ENCODE measurements around the gene PPM1M.
"Not testable (repeated sequence)": the region's sequence is repeated elsewhere in the genome, so short reads cannot be mapped to it uniquely, and the experiment has no call there.

Gene PPM1M

GRCh38 chr3:52279596-52279995 is 34.0 kb downstream of the PPM1M start:
- DNase-seq = no peak

- DNase-seq = peak; percentile 49
These were observed 34.5 kb downstream of the PPM1M start for GRCh38 chr3:52280050-52280461.

- DNase-seq = no peak
These were observed 36.6 kb downstream of the PPM1M start for GRCh38 chr3:52281981-52282801.

GRCh38 chr3:52283306-52283705 is 37.7 kb downstream of the PPM1M start:
- DNase-seq = no peak

GRCh38 chr3:52284051-52284450 is 38.5 kb downstream of the PPM1M start:
- not testable (repeated sequence) for DNase-seq

GRCh38 chr3:52286777-52287110 is 41.2 kb downstream of the PPM1M start:
- DNase-seq = no peak

GRCh38 chr3:52288674-52289073 is 43.1 kb downstream of the PPM1M start:
- DNase-seq = no peak

- DNase-seq = peak; percentile 85
These were observed 43.8 kb downstream of the PPM1M start for GRCh38 chr3:52289338-52289746.

- DNase-seq = no peak
These were observed 44.4 kb downstream of the PPM1M start for GRCh38 chr3:52289747-52290595.

- DNase-seq = no peak
These were observed 45.3 kb downstream of the PPM1M start for GRCh38 chr3:52290596-52291507.

GRCh38 chr3:52291508-52292181 is 46.1 kb downstream of the PPM1M start:
- DNase-seq = peak; percentile 49

- no peak for DNase-seq
These were observed 46.9 kb downstream of the PPM1M start for GRCh38 chr3:52292247-52293065.

GRCh38 chr3:52293491-52294319 is 48.1 kb downstream of the PPM1M start:
- DNase-seq = no peak

GRCh38 chr3:52294320-52295150 is 49.0 kb downstream of the PPM1M start:
- no peak for DNase-seq

GRCh38 chr3:52295671-52296208 is 50.2 kb downstream of the PPM1M start:
- no peak for DNase-seq

- DNase-seq = no peak
These were observed 51.9 kb downstream of the PPM1M start for GRCh38 chr3:52297242-52298148.

- DNase-seq = no peak
These were observed 52.9 kb downstream of the PPM1M start for GRCh38 chr3:52298149-52299098.
